Renal cortical epithelial cell (primary cell): ENCODE data around the gene PRXL2B. TPM values are rescaled to one million over a fixed set of nuclear protein-coding genes. Genes with fewer than 3 reads are reported as not detected.
"Not testable (repeated sequence)": the region's sequence is repeated elsewhere in the genome, so short reads cannot be mapped to it uniquely, and the experiment has no call there.

Experiments
- DNase-seq: peaks from one replicate; pipeline ENCODE4 v3.0.0-alpha.2; 2011; ENCODE audit warnings: low read depth
- total RNA-seq: library from RNA; depleted of rRNA; stranded (reverse); fragments of >200 nt; gene quantifications from 2 replicates; pipeline ENCODE4 v1.2.3, GENCODE V29; 2014

PRXL2B gene
- total RNA-seq, 1 donor from 2014 or later = 27.1 TPM

- no peak for DNase-seq
Measured at GRCh38 chr1:2612591-2613365, 26.2 kb downstream of the PRXL2B start.

- no peak for DNase-seq
Measured at GRCh38 chr1:2614145-2614544, 27.6 kb downstream of the PRXL2B start.

- DNase-seq = no peak
Measured at GRCh38 chr1:2617971-2618470, 31.4 kb downstream of the PRXL2B start.

DNA sequence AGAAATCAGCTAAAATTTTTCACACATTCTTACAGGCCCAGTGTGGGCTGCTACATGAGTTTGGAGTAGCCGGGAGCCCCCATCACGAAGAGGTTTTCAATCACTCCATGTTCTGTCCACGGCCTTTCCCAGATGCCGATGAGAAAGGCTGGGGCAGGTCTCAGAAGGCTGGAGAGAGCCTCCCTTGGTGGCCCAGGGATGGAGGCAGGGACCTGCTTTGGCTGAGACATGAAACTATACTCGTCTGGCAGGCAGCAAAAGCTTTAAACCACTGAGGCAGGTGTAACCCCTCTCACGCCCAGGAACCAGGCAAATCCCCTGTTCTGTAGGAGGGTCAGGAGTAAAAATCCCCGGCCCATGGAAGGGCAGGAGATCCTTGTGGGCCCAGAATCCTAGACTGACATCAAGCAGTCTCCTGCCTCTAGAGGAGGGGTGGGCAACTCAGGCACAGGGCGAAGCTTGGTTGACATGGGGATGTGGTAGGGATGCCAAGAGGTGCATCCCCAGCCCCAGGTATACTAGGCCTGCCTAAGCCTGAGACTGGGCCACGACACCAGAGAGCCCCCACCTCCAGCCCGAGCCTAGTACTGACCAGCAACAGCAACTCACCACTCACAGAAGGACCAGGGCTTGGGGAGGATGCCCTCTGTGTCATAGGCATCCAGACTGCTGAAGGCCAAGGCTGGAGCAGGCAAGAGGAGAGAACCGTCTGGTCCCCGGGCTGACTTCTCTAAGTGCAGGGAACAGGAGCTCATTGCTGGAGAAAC, 37.2 kb downstream of the PRXL2B start:
- DNase-seq = no peak

DNA sequence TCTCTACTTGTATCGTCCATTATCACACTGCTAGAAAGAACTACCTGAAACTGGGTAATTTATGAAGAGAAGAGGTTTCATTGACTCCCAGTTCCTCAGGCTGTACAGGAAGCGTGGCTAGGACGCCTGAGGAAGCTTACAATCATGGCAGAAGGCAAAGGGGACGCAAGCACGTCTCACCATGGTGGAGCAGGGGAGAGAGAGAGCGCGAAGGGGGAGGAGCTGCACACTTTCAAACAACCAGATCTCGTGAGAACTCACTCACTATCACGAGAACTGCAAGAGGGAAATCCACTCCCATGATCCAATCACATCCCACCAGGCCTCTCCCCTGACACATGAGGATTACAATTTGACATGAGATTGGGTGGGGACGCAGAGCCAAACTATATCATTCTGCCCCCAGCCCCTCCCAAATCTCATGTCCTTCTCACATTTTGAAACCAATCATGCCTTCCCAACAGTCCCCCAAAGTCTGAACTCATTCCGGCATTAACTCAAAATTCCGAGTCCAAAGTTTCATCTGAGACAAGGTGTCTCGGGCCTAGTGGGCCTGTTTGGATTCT, 38.2 kb downstream of the PRXL2B start:
- DNase-seq = no peak

- no peak for DNase-seq
Measured at GRCh38 chr1:2625311-2625710, 38.7 kb downstream of the PRXL2B start.

DNA sequence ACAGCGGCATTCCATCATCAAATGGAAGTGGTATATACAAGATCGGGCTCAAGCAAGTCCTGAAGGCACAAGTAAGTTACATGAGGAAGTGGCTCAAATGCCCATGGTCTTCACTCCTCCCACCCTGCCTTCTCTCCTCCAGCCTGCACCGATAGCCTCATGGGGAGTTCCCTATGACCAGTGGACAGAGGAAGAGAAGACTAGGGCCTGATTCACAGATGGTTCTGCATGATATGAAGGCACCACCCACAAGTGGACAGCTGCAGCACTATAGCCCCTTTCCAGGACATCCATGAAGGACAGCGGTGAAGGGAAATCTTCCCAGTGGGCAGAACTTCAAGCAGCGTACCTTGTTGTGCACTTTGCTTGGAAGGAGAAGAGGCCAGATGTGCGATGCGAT, 39.2 kb downstream of the PRXL2B start:
- DNase-seq = not testable (repeated sequence)

DNA sequence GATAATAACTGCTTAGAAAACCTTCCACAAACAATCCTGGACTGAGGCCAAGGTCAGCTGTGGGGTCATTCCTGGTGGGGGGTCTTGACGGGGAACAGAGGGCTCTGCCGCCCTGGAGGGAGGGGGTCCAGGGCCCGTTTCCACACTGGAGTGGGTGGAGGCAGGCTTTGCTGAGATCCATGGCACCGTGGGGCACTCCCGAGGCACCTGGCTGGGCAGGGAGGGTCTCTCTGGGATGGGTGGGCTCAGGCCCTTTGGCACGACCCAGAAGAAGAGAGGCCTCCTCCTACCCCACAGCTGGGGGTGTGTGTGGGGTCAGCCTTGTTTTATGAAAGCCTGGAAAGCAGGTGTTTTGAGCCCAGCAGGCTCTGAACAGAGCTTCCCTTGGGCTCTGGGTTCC, 41.2 kb downstream of the PRXL2B start:
- no peak for DNase-seq

GRCh38 chr1:2628191-2628932, 41.8 kb downstream of the PRXL2B start:
- no peak for DNase-seq

DNA sequence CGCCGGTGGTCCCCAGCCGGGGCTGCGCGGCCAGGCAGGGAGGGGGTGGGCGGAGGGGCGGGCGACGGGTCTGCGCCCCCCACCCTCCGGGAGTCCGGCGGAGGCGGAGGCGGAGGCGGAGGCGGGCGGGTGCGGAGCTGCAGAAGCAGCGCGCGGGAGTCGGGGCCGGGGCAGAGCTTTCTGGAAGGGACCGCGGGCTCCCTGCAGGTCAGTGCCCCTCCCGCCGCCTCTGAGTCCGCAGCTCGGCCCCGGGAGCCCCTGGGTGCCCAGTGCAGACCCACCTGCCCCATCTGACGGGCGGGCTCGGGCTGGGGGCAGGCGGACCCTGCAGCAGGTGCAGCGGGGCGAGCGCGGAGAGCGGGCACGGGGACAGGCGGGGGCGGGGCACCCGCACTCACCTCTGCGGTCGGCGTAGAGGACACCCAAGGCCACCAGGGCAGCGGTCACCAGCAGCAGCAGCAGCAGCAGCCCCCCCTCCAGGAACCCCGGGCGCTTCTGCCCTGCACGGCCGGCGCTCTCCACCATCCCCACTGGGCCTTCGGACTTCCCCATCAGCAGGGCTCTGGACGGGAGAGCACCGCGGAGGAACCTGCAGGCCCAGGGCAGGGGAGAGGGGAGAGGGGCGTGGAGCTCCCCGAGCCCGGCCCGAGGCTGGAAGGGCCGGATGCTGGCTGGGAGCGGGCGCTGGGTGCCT, 42.5 kb downstream of the PRXL2B start:
- no peak for DNase-seq

GRCh38 chr1:2629627-2630497, 43.3 kb downstream of the PRXL2B start:
- DNase-seq = no peak

GRCh38 chr1:2630498-2631135, 44.0 kb downstream of the PRXL2B start:
- DNase-seq = no peak

- no peak for DNase-seq
Measured at GRCh38 chr1:2631136-2632050, 44.8 kb downstream of the PRXL2B start.

GRCh38 chr1:2632051-2632430, 45.5 kb downstream of the PRXL2B start:
- DNase-seq = no peak

GRCh38 chr1:2632561-2633361, 46.2 kb downstream of the PRXL2B start, which contains the start of gene MMEL1:
Gene MMEL1, minus strand, starts transcription at chr1:2633016. Its CDS starts 3,532 bp downstream, at chr1:2629484.
- no peak for DNase-seq

DNA sequence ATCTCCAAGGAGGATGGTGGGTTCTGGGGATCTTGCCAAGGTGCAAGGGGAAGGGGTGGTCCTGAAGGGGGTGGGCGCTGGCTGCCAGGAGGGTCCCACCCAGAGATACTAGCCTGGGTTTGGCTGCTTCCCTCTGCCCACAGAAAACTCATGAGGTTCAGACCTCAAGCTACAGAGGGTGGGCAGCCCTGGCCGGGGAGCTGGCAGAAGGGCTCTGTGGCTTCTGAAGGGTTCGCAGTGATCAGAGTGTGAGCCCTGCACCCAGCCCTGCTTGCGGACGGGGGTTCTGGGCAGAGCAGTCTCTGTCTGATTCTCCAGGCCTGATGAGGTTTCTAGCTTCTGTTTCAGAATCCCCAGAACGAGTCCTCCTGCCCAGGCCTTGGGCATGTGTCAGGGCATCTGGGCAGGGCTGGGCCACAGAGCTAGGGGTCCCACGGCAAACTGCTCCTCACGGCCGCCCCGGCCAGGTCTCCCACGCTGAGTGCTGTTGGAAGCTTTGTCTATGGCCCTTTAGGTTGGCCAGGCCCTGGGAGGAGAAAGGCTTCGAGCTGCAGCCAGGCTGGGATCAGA, 46.9 kb downstream of the PRXL2B start:
- no peak for DNase-seq

- no peak for DNase-seq
Measured at GRCh38 chr1:2633936-2634491, 47.4 kb downstream of the PRXL2B start.
